Endothelial cell of umbilical vein (primary cell): ENCODE results near the gene LCE3A. TPM values are rescaled to one million over a fixed set of nuclear protein-coding genes. Genes with fewer than 3 reads are reported as not detected.

Experiments
- BruUV-seq: library from RNA; stranded (reverse); fragments of 400-500 nt; replicated peaks from 2 replicates; lab custom pipeline; 2021; lab: Mats Ljungman, UMichigan
- CTCF ChIA-PET: fragments of 300-600, 350-600 bp; sonication (Branson Sonifier 250); formaldehyde crosslinking; loops from one replicate; lab custom pipeline; 2021; ENCODE audit warnings: antibody characterized with exemption, inconsistent platforms; lab: Charles Lee
- POLR2A ChIA-PET: fragments of 300-600, 350-600 bp; sonication (Branson Sonifier 250); formaldehyde crosslinking; loops from one replicate; lab custom pipeline; 2021; ENCODE audit warnings: antibody characterized with exemption, inconsistent platforms; lab: Charles Lee
- DNase-seq: peaks from one replicate; pipeline ENCODE4 v3.0.0-alpha.2; 2011; ENCODE audit warnings: low read depth, low spot score
- FAIRE-seq: peaks from 2 replicates; lab custom pipeline; 2011; peaks lifted over from hg19 to GRCh38; lab: Jason Lieb, UNC
- H2AFZ ChIP-seq: 2 replicates; pipeline ENCODE4 v1.6.0; 2012; ENCODE audit warnings: low read depth, low read length, control low read depth, inconsistent platforms
- H3K27ac ChIP-seq: 2 replicates; pipeline ENCODE4 v1.5.1; 2011; ENCODE audit warnings: low read depth, mild to moderate bottlenecking, control low read depth, low read length, moderate library complexity; ENCODE audit not compliant: insufficient read depth
- H3K27me3 ChIP-seq, 2 experiments: 2 replicates each; pipeline versions ENCODE4 v1.6.0 to v1.6.1; 2011; ENCODE audit warnings: low read length in 2 of 2, mixed read lengths in 1 of 2; ENCODE audit not compliant: control insufficient read depth in 2 of 2, insufficient read depth in 2 of 2
- H3K36me3 ChIP-seq, 2 experiments: 2 replicates in 1 of 2; 3 replicates in 1 of 2; pipeline ENCODE4 v1.5.1; 2011; ENCODE audit warnings: low read length in 2 of 2, mild to moderate bottlenecking in 1 of 2, moderate library complexity in 1 of 2; ENCODE audit not compliant: control insufficient read depth in 2 of 2, insufficient read depth in 2 of 2; ENCODE audit errors: extremely low read depth in 1 of 2
- H3K4me1 ChIP-seq: 3 replicates; pipeline ENCODE4 v1.5.1; 2011; ENCODE audit warnings: mild to moderate bottlenecking, low read length; ENCODE audit not compliant: control insufficient read depth, insufficient read depth; ENCODE audit errors: extremely low read depth
- H3K4me2 ChIP-seq: 2 replicates; pipeline ENCODE4 v1.6.1; 2011; ENCODE audit warnings: low read length, control low read depth, mixed read lengths; ENCODE audit not compliant: insufficient read depth
- H3K4me3 ChIP-seq, 3 experiments: fragments of 200-600 bp in 1 of 3; sonication (generic), shearing (Covaris generic) in 1 of 3; replicated peaks in 1 of 3; 2 replicates each; pipeline ENCODE4 v1.5.1; 2011 to 2016; ENCODE audit warnings: control low read depth in 3 of 3, low read length in 3 of 3, mild to moderate bottlenecking in 2 of 3, inconsistent platforms in 1 of 3, low read depth in 1 of 3, moderate library complexity in 1 of 3; ENCODE audit not compliant: insufficient read depth in 1 of 3
- H3K79me2 ChIP-seq: 2 replicates; pipeline ENCODE4 v1.6.0; 2012; ENCODE audit warnings: low read length, inconsistent platforms; ENCODE audit not compliant: control insufficient read depth, insufficient read depth
- H3K9ac ChIP-seq: replicated peaks from 2 replicates; pipeline ENCODE3; 2011; ENCODE audit warnings: low read length, control low read depth; ENCODE audit not compliant: insufficient read depth; ENCODE audit errors: extremely low read depth
- H3K9me1 ChIP-seq: replicated peaks from 3 replicates; pipeline ENCODE4 v1.6.0; 2011; ENCODE audit warnings: mild to moderate bottlenecking, low read length; ENCODE audit not compliant: control insufficient read depth, insufficient read depth; ENCODE audit errors: extremely low read depth
- H3K9me3 ChIP-seq: replicated peaks from 2 replicates; pipeline ENCODE4 v1.5.1; 2012; ENCODE audit warnings: low read length, inconsistent platforms; ENCODE audit not compliant: control insufficient read depth, insufficient read depth
- H4K20me1 ChIP-seq: replicated peaks from 2 replicates; pipeline ENCODE3; 2011; ENCODE audit warnings: mild to moderate bottlenecking, low read length; ENCODE audit not compliant: control insufficient read depth, insufficient read depth; ENCODE audit errors: extremely low read depth
- CTCF ChIP-seq, 2 donors: IDR thresholded peaks; 1 replicate in 1 of 2; 2 replicates in 1 of 2; pipeline ENCODE4 v1.5.1; 2011; ENCODE audit warnings: low read length in 2 of 2, mild to moderate bottlenecking in 2 of 2, moderate library complexity in 2 of 2, control low read depth in 1 of 2, inconsistent platforms in 1 of 2, low read depth in 1 of 2; ENCODE audit not compliant: insufficient read depth in 1 of 2; ENCODE audit errors: extremely low read depth in 1 of 2
- EZH2 ChIP-seq: IDR thresholded peaks from 2 replicates; pipeline ENCODE4 v1.6.1; 2012; ENCODE audit warnings: borderline replicate concordance, low read depth, mild to moderate bottlenecking, moderate library complexity, low read length, inconsistent platforms; ENCODE audit not compliant: severe bottlenecking
- FOS ChIP-seq: IDR thresholded peaks from 2 replicates; pipeline ENCODE4 v1.6.1; 2011; ENCODE audit warnings: mild to moderate bottlenecking, low read length, moderate library complexity, borderline replicate concordance; ENCODE audit not compliant: insufficient read depth
- GATA2 ChIP-seq: IDR thresholded peaks from 2 replicates; pipeline ENCODE4 v1.7.0; 2011; ENCODE audit warnings: low read depth, mild to moderate bottlenecking, moderate library complexity, mixed read lengths, low read length; ENCODE audit not compliant: insufficient read length, insufficient read depth
- JUN ChIP-seq: IDR thresholded peaks from 2 replicates; pipeline ENCODE4 v1.6.1; 2011; ENCODE audit warnings: borderline replicate concordance, low read depth; ENCODE audit not compliant: insufficient read length, insufficient read depth
- MAX ChIP-seq: IDR thresholded peaks from 2 replicates; pipeline ENCODE4 v1.6.1; 2011; ENCODE audit not compliant: insufficient read depth, insufficient read length
- MYC ChIP-seq: IDR thresholded peaks from one replicate; pipeline ENCODE4 v1.6.1; 2011; ENCODE audit warnings: mild to moderate bottlenecking, low read depth, low read length
- POLR2A ChIP-seq: IDR thresholded peaks from 2 replicates; pipeline ENCODE4 v1.6.1; 2012; ENCODE audit warnings: low read depth, mild to moderate bottlenecking, control low read depth, low read length
- POLR2AphosphoS5 ChIP-seq: IDR thresholded peaks from 2 replicates; pipeline ENCODE4 v1.6.1; 2012; ENCODE audit warnings: low read depth, mild to moderate bottlenecking, control low read depth, low read length, moderate library complexity; ENCODE audit not compliant: insufficient read depth
- dilution Hi-C: fragments of 300-500 bp; cut with MboI; formaldehyde crosslinking; loops from one replicate; pipeline ENCODE4 v1.15.0; 2019; ENCODE audit warnings: low sequenced_read_pairs; ENCODE audit not compliant: extremely low pct_ligation_motif_present
- intact Hi-C: fragments of 100-400 bp; cut with micrococcal nuclease; formaldehyde crosslinking; loops from one replicate; pipeline ENCODE4 v1.10.0; 2022
- polyA plus RNA-seq, 4 experiments: library from polyadenylated mRNA; depleted of rRNA in 3 of 4; stranded (reverse) in 3 of 4; unstranded in 1 of 4; fragments of >200 nt; gene quantifications; 2 replicates each; pipeline versions ENCODE4 v1.2.1 to v1.2.3, GENCODE V29; 2011 to 2012; ENCODE audit warnings: missing spikeins in 1 of 4
- total RNA-seq: library from RNA; stranded (reverse); gene quantifications from 2 replicates; pipeline ENCODE4 v1.2.3, GENCODE V29; 2021

LCE3A gene
- total and polyA plus RNA-seq, 2 donors (not counting 3 experiments of a cell fraction or from before 2014, with no cell fraction given) = not detected

GRCh38 chr1:152599934-152600333 lies 23.0 kb downstream of the LCE3A start, which contains the start of gene LCE3C:
Gene LCE3C, plus strand, starts transcription at chr1:152600234. Its CDS starts 498 bp downstream, at chr1:152600732.
- FAIRE-seq = no peak
- ChIA-PET CTCF (no interaction called here), POLR2A (no interaction called here)

More at GRCh38 chr1:152599934-152600333, 23.0 kb downstream of the LCE3A start, which contains the start of gene LCE3C:
- Histone ChIP-seq H3K9ac (no peak within 1 kb of the TSS), H3K27ac (no peak within 1 kb of the TSS), H3K79me2 (no peaks in the 10 kb centered on the region), H3K4me2 (no peak within 1 kb of the TSS), H3K27me3 (no peaks in the 10 kb centered on the region), H3K9me3 (peaks cover 2% of the 10 kb centered on the region), H3K4me3 (no peak within 1 kb of the TSS), H4K20me1 (no peaks in the 10 kb centered on the region), H3K36me3 (no peaks in the 10 kb centered on the region), H3K9me1 (no peaks in the 10 kb centered on the region), H3K4me1 (no peaks in the 10 kb centered on the region), H2AFZ (no peak within 1 kb of the TSS)
- no TSS peak for BruUV-seq
- no peak for DNase-seq
- dilution Hi-C loops (no loop called here), intact Hi-C loops (no loop called here)
- TF ChIP-seq POLR2AphosphoS5 (no peak), POLR2A (no peak), MYC (no peak), FOS (no peak), EZH2 (no peak), JUN (no peak), MAX (no peak), GATA2 (no peak), CTCF (IDR thresholded peaks at IDR 0.05; ENCODE audit: extremely low read depth in 1 of 2, insufficient read depth in 1 of 2, low read depth in 1 of 2, low read length in 2 of 2) (no peak)
